NCI-H2029 treated with DMSO at 0.1 percent for 48 hours (cell line): ENCODE data around the gene PIGL.
"Not testable (repeated sequence)": the region's sequence is repeated elsewhere in the genome, so short reads cannot be mapped to it uniquely, and the experiment has no call there.

Experiments
- DNase-seq: peaks from one replicate; lab custom pipeline; 2025; lab: John Stamatoyannopoulos, UW

Gene PIGL

GRCh38 chr17:16273929-16274339, 56.9 kb downstream of the PIGL start:
- no peak for DNase-seq

- DNase-seq, result no peak
Measured at GRCh38 chr17:16275024-16275423, 58.0 kb downstream of the PIGL start.

GRCh38 chr17:16277163-16277562, 60.2 kb downstream of the PIGL start:
- DNase-seq, result no peak

- no peak for DNase-seq
Measured at GRCh38 chr17:16281351-16281750, 64.3 kb downstream of the PIGL start.

GRCh38 chr17:16282522-16282921, 65.5 kb downstream of the PIGL start:
- no peak for DNase-seq

GRCh38 chr17:16283705-16284104, 66.7 kb downstream of the PIGL start:
- DNase-seq, result no peak

GRCh38 chr17:16285646-16286008, 68.6 kb downstream of the PIGL start:
- no peak for DNase-seq

GRCh38 chr17:16286009-16286946, 69.3 kb downstream of the PIGL start:
- no peak for DNase-seq

- no peak for DNase-seq
Measured at GRCh38 chr17:16286947-16287562, 70.0 kb downstream of the PIGL start.

GRCh38 chr17:16287563-16288027, 70.6 kb downstream of the PIGL start:
- DNase-seq, result no peak

GRCh38 chr17:16288860-16289571, 72.0 kb downstream of the PIGL start:
- no peak for DNase-seq

GRCh38 chr17:16293931-16294330, 76.9 kb downstream of the PIGL start:
- no peak for DNase-seq

- no peak for DNase-seq
Measured at GRCh38 chr17:16294560-16294959, 77.5 kb downstream of the PIGL start.

GRCh38 chr17:16296072-16296471, 79.1 kb downstream of the PIGL start:
- not testable (repeated sequence) for DNase-seq

GRCh38 chr17:16297367-16298139, 80.5 kb downstream of the PIGL start:
- no peak for DNase-seq

GRCh38 chr17:16298140-16298662, 81.2 kb downstream of the PIGL start:
- no peak for DNase-seq

- no peak for DNase-seq
Measured at GRCh38 chr17:16300554-16300953, 83.5 kb downstream of the PIGL start.

GRCh38 chr17:16301963-16302855, 85.2 kb downstream of the PIGL start:
- DNase-seq, result no peak

- no peak for DNase-seq
Measured at GRCh38 chr17:16302856-16303255, 85.8 kb downstream of the PIGL start.

GRCh38 chr17:16304830-16305229, 87.8 kb downstream of the PIGL start:
- DNase-seq, result no peak

- no peak for DNase-seq
Measured at GRCh38 chr17:16306211-16306610, 89.2 kb downstream of the PIGL start.
